Stimulated activated CD8-positive, alpha-beta memory T cell treated with anti-CD3 and anti-CD28 coated beads, Interleukin-7, amount 100 ng/mL, for 24 hours (primary cell): Measurements from ENCODE around the gene CCDC196.
A peak's percentile ranks its signal among the peaks of the same experiment; 100 is the strongest.
"Not testable (repeated sequence)": the region's sequence is repeated elsewhere in the genome, so short reads cannot be mapped to it uniquely, and the experiment has no call there.

Source experiments
- DNase-seq: peaks from one replicate; pipeline ENCODE4 v3.0.0-alpha.2; 2020; ENCODE audit warnings: low read depth

The CCDC196 gene

GRCh38 chr14:66495218-66496098 lies 9.3 kb downstream of the CCDC196 start:
- DNase-seq, result no peak

- DNase-seq, result no peak
These were observed 10.1 kb downstream of the CCDC196 start for GRCh38 chr14:66496188-66496807.

- DNase-seq, result no peak
These were observed 10.7 kb downstream of the CCDC196 start for GRCh38 chr14:66496911-66497310.

- DNase-seq, result no peak
These were observed 12.1 kb downstream of the CCDC196 start for GRCh38 chr14:66498311-66498710.

- DNase-seq, result no peak
These were observed 15.4 kb downstream of the CCDC196 start for GRCh38 chr14:66501592-66501991.

- not testable (repeated sequence) for DNase-seq
These were observed 16.7 kb downstream of the CCDC196 start for GRCh38 chr14:66502836-66503235.

- no peak for DNase-seq
These were observed 17.4 kb downstream of the CCDC196 start for GRCh38 chr14:66503532-66503931.

GRCh38 chr14:66507181-66507721 lies 21.1 kb downstream of the CCDC196 start:
- no peak for DNase-seq

- peak; percentile 71 for DNase-seq
These were observed 21.8 kb downstream of the CCDC196 start, which contains the start of gene GPHN for GRCh38 chr14:66507722-66508546. GPHN (plus strand) TSS chr14:66508147.

GRCh38 chr14:66508547-66508845 lies 22.3 kb downstream of the CCDC196 start:
- DNase-seq, result peak; percentile 3

GRCh38 chr14:66508846-66509621 lies 22.9 kb downstream of the CCDC196 start:
- peak; percentile 8 for DNase-seq

- DNase-seq, result no peak
These were observed 23.7 kb downstream of the CCDC196 start for GRCh38 chr14:66509874-66510273.

GRCh38 chr14:66511849-66512248 lies 25.7 kb downstream of the CCDC196 start:
- DNase-seq, result no peak

- DNase-seq, result no peak
These were observed 28.0 kb downstream of the CCDC196 start for GRCh38 chr14:66514213-66514612.

- DNase-seq, result no peak
These were observed 44.4 kb downstream of the CCDC196 start for GRCh38 chr14:66530526-66530925.

- no peak for DNase-seq
These were observed 52.9 kb downstream of the CCDC196 start for GRCh38 chr14:66539034-66539433.

GRCh38 chr14:66540038-66540437 lies 53.9 kb downstream of the CCDC196 start:
- DNase-seq, result no peak

GRCh38 chr14:66541627-66542026 lies 55.5 kb downstream of the CCDC196 start:
- no peak for DNase-seq

GRCh38 chr14:66543996-66544395 lies 57.8 kb downstream of the CCDC196 start:
- DNase-seq, result no peak

GRCh38 chr14:66545191-66545590 lies 59.0 kb downstream of the CCDC196 start:
- DNase-seq, result not testable (repeated sequence)

GRCh38 chr14:66545751-66546150 lies 59.6 kb downstream of the CCDC196 start:
- DNase-seq, result not testable (repeated sequence)
